ENCODE measurements around the gene POMT1.

The POMT1 gene

GRCh38 chr9:131557855-131558548 is 55.3 kb downstream of the POMT1 start:
- no peak for DNase-seq
- TF ChIP-seq EZH2 (optimal IDR thresholded peaks at IDR 0.05; ENCODE audit: low read depth, low read length) = no peak
- TF ChIP-seq EZH2phosphoT487 (IDR thresholded peaks at IDR 0.05; ENCODE audit: low read length) = no peak
- no peaks in the 10 kb centered on the region for H3K9me2 ChIP-seq (replicated peaks; ENCODE audit: insufficient read depth, low read length)

GRCh38 chr9:131559421-131560000 is 56.8 kb downstream of the POMT1 start:
- no peak overlapping the region for H3K27ac ChIP-seq (ENCODE audit: low read length)
- no peak overlapping the region for H3K4me2 ChIP-seq (ENCODE audit: low read depth, low read length)
- H2AFZ ChIP-seq (ENCODE audit: low read length) = no peak overlapping the region
- no peaks in the 10 kb centered on the region for H3K79me2 ChIP-seq (ENCODE audit: low read length)
- no peaks in the 10 kb centered on the region for H3K36me3 ChIP-seq (replicated peaks; ENCODE audit: insufficient read depth, low read length)
- no peak overlapping the region for H3K4me3 ChIP-seq (ENCODE audit: low read length)
- no peaks in the 10 kb centered on the region for H3K4me1 ChIP-seq (ENCODE audit: low read length)
- H3K27me3 ChIP-seq (replicated peaks; ENCODE audit: insufficient read depth, low read length) = no peaks in the 10 kb centered on the region
- H3K9me3 ChIP-seq (replicated peaks; ENCODE audit: insufficient read depth, low read length) = no peaks in the 10 kb centered on the region
- DNase-seq = no peak
- H4K20me1 ChIP-seq (ENCODE audit: insufficient read depth, low read length) = no peaks in the 10 kb centered on the region
- no peak overlapping the region for H3K9ac ChIP-seq (ENCODE audit: low read length)
- TF ChIP-seq CTCF (IDR thresholded peaks at IDR 0.05; ENCODE audit: low read length) (no peak), EZH2 (optimal IDR thresholded peaks at IDR 0.05; ENCODE audit: low read depth, low read length) (no peak), EZH2phosphoT487 (IDR thresholded peaks at IDR 0.05; ENCODE audit: low read length) (no peak)
- H3F3A ChIP-seq (ENCODE audit: insufficient read depth, low read length) = no peaks in the 10 kb centered on the region
- no peaks in the 10 kb centered on the region for H3K9me2 ChIP-seq (replicated peaks; ENCODE audit: insufficient read depth, low read length)

More at GRCh38 chr9:131557855-131558548, 55.3 kb downstream of the POMT1 start:
- Histone ChIP-seq H3K36me3 (replicated peaks; ENCODE audit: insufficient read depth, low read length) (no peaks in the 10 kb centered on the region), H3K79me2 (ENCODE audit: low read length) (no peaks in the 10 kb centered on the region), H3K9me3 (replicated peaks; ENCODE audit: insufficient read depth, low read length) (no peaks in the 10 kb centered on the region), H4K20me1 (ENCODE audit: insufficient read depth, low read length) (no peaks in the 10 kb centered on the region), H2AFZ (ENCODE audit: low read length) (no peak overlapping the region), H3K4me2 (ENCODE audit: low read depth, low read length) (no peak overlapping the region), H3K27me3 (replicated peaks; ENCODE audit: insufficient read depth, low read length) (no peaks in the 10 kb centered on the region), H3K4me3 (ENCODE audit: low read length) (no peak overlapping the region), H3K4me1 (ENCODE audit: low read length) (no peaks in the 10 kb centered on the region), H3K27ac (ENCODE audit: low read length) (no peak overlapping the region), H3F3A (ENCODE audit: insufficient read depth, low read length) (no peaks in the 10 kb centered on the region), H3K9ac (ENCODE audit: low read length) (no peak overlapping the region)

- Histone ChIP-seq H3K4me3 (ENCODE audit: low read length) (no peak overlapping the region), H3K79me2 (ENCODE audit: low read length) (no peaks in the 10 kb centered on the region), H3K9ac (ENCODE audit: low read length) (no peak overlapping the region), H3K4me1 (ENCODE audit: low read length) (no peaks in the 10 kb centered on the region), H3K36me3 (replicated peaks; ENCODE audit: insufficient read depth, low read length) (no peaks in the 10 kb centered on the region), H3K27me3 (replicated peaks; ENCODE audit: insufficient read depth, low read length) (no peaks in the 10 kb centered on the region), H3K9me3 (replicated peaks; ENCODE audit: insufficient read depth, low read length) (no peaks in the 10 kb centered on the region), H4K20me1 (ENCODE audit: insufficient read depth, low read length) (no peaks in the 10 kb centered on the region), H3F3A (ENCODE audit: insufficient read depth, low read length) (no peaks in the 10 kb centered on the region), H3K4me2 (ENCODE audit: low read depth, low read length) (no peak overlapping the region), H2AFZ (ENCODE audit: low read length) (no peak overlapping the region), H3K27ac (ENCODE audit: low read length) (no peak overlapping the region), H3K9me2 (replicated peaks; ENCODE audit: insufficient read depth, low read length) (no peaks in the 10 kb centered on the region)
- TF ChIP-seq EZH2phosphoT487 (IDR thresholded peaks at IDR 0.05; ENCODE audit: low read length) (no peak), EZH2 (optimal IDR thresholded peaks at IDR 0.05; ENCODE audit: low read depth, low read length) (no peak), CTCF (IDR thresholded peaks at IDR 0.05; ENCODE audit: low read length) (no peak)
- no peak for DNase-seq
These were observed 59.6 kb downstream of the POMT1 start for GRCh38 chr9:131562032-131562959.
